Measurements from ENCODE around the gene NABP2. TPM values are rescaled to one million over a fixed set of nuclear protein-coding genes. Genes with fewer than 3 reads are reported as not detected.

NABP2 gene
- total RNA-seq, 1 donor from 2014 or later, result 20.3 TPM

- Histone ChIP-seq H3K9me3 (replicated peaks) (no peaks in the 10 kb centered on the region), H3K4me1 (peaks cover 63% of the 10 kb centered on the region), H3K36me3 (peaks cover 4% of the 10 kb centered on the region), H3K27ac (replicated peaks) (peak overlapping the region; percentile 99), H3K27me3 (ENCODE audit: low read depth) (no peaks in the 10 kb centered on the region), H3K4me3 (peak overlapping the region; percentile 81)
- intact Hi-C loops (cut with micrococcal nuclease), result no loop called here
- TF ChIP-seq CTCF (IDR thresholded peaks at IDR 0.05; ENCODE audit: borderline replicate concordance), result no peak
- DNase-seq, result no peak
Measured at GRCh38 chr12:56222531-56222895, 1.6 kb upstream of the NABP2 start.

- H3K27ac ChIP-seq (replicated peaks), result peak overlapping the region; percentile 99
- no peaks in the 10 kb centered on the region for H3K9me3 ChIP-seq (replicated peaks)
- H3K36me3 ChIP-seq, result peaks cover 6% of the 10 kb centered on the region
- H3K4me1 ChIP-seq, result peaks cover 62% of the 10 kb centered on the region
- peak overlapping the region; percentile 81 for H3K4me3 ChIP-seq
- no peaks in the 10 kb centered on the region for H3K27me3 ChIP-seq (ENCODE audit: low read depth)
- intact Hi-C loops (cut with micrococcal nuclease), result no loop called here
- DNase-seq, result no peak
- no peak for TF ChIP-seq CTCF (IDR thresholded peaks at IDR 0.05; ENCODE audit: borderline replicate concordance)
Measured at GRCh38 chr12:56223571-56224101, 506 bp upstream of the NABP2 start.

- Histone ChIP-seq H3K36me3 (peaks cover 13% of the 10 kb centered on the region), H3K4me3 (peak overlapping the region; percentile 81), H3K4me1 (peaks cover 49% of the 10 kb centered on the region), H3K9me3 (replicated peaks) (no peaks in the 10 kb centered on the region), H3K27me3 (ENCODE audit: low read depth) (no peaks in the 10 kb centered on the region), H3K27ac (replicated peaks) (peak overlapping the region; percentile 99)
- TF ChIP-seq CTCF (IDR thresholded peaks at IDR 0.05; ENCODE audit: borderline replicate concordance), result no peak
- DNase-seq, result no peak
- intact Hi-C loops (cut with micrococcal nuclease), result no loop called here
Measured at GRCh38 chr12:56224954-56225353, 812 bp downstream of the NABP2 start.

GRCh38 chr12:56229082-56229481, 4.9 kb downstream of the NABP2 start:
- TF ChIP-seq CTCF (IDR thresholded peaks at IDR 0.05; ENCODE audit: borderline replicate concordance), result no peak
- H3K36me3 ChIP-seq, result peaks cover 13% of the 10 kb centered on the region
- no peaks in the 10 kb centered on the region for H3K27me3 ChIP-seq (ENCODE audit: low read depth)
- H3K9me3 ChIP-seq (replicated peaks), result no peaks in the 10 kb centered on the region
- DNase-seq, result no peak
- peaks cover 11% of the 10 kb centered on the region for H3K4me1 ChIP-seq
- H3K27ac ChIP-seq (replicated peaks), result no peak overlapping the region
- H3K4me3 ChIP-seq, result no peak overlapping the region
- intact Hi-C loops (cut with micrococcal nuclease), result no loop called here

GRCh38 chr12:56229916-56230431, 5.8 kb downstream of the NABP2 start, which contains the start of gene SLC39A5:
Gene SLC39A5 (plus strand): TSS chr12:56230051. CDS start chr12:56231275, 1,224 bp downstream.
- Histone ChIP-seq H3K27ac (replicated peaks) (no peak within 1 kb of the TSS), H3K9me3 (replicated peaks) (no peaks in the 10 kb centered on the region), H3K36me3 (peaks cover 13% of the 10 kb centered on the region), H3K27me3 (ENCODE audit: low read depth) (no peaks in the 10 kb centered on the region), H3K4me3 (no peak within 1 kb of the TSS), H3K4me1 (peaks cover 3% of the 10 kb centered on the region)
- intact Hi-C loops (cut with micrococcal nuclease), result no loop called here
- no peak for TF ChIP-seq CTCF (IDR thresholded peaks at IDR 0.05; ENCODE audit: borderline replicate concordance)
- no peak for DNase-seq
